OCI-LY3 (cell line): ENCODE results near the gene NUB1.

Experiments used
- H2AFZ ChIP-seq: fragments of 200-600, 300-600 bp; shearing (Covaris generic); 2 replicates; pipeline ENCODE4 v1.6.0; 2014; ENCODE audit warnings: antibody characterized with exemption, low read depth, low read length
- H3K27ac ChIP-seq: fragments of 200-600, 300-600 bp; sonication (generic); 2 replicates; pipeline ENCODE4 v1.5.1; 2014; ENCODE audit warnings: mild to moderate bottlenecking, low read length, moderate library complexity, mixed read lengths
- H3K27me3 ChIP-seq: fragments of 200-600, 300-600 bp; sonication (generic); 2 replicates; pipeline ENCODE4 v1.6.1; 2014; ENCODE audit warnings: low read depth, low read length, mixed read lengths
- H3K36me3 ChIP-seq: fragments of 200-600, 300-600 bp; sonication (generic); replicated peaks from 2 replicates; pipeline ENCODE3; 2014; ENCODE audit warnings: low read depth, low read length, mixed read lengths
- H3K4me1 ChIP-seq: fragments of 300-600, 200-600 bp; sonication (generic); 2 replicates; pipeline ENCODE4 v1.6.1; 2014; ENCODE audit warnings: low read length, mixed read lengths
- H3K4me2 ChIP-seq: fragments of 200-600, 300-600 bp; sonication (generic); 2 replicates; pipeline ENCODE4 v1.6.1; 2014; ENCODE audit warnings: low read length, mixed read lengths
- H3K4me3 ChIP-seq: fragments of 300-600, 200-600 bp; sonication (generic); 2 replicates; pipeline ENCODE4 v1.5.1; 2014; ENCODE audit warnings: antibody characterized with exemption, mild to moderate bottlenecking, low read length, moderate library complexity
- H3K79me2 ChIP-seq: fragments of 300-600, 200-600 bp; shearing (Covaris generic); 2 replicates; pipeline ENCODE4 v1.6.1; 2014; ENCODE audit warnings: mild to moderate bottlenecking, low read length, mixed read lengths
- H3K9ac ChIP-seq: fragments of 300-600, 200-600 bp; shearing (Covaris generic); 2 replicates; pipeline ENCODE4 v1.6.0; 2014; ENCODE audit warnings: mild to moderate bottlenecking, low read length, moderate library complexity
- H3K9me3 ChIP-seq: fragments of 200-600, 300-600 bp; shearing (Covaris generic); 2 replicates; pipeline ENCODE4 v1.6.1; 2014; ENCODE audit warnings: low read length, mixed read lengths; ENCODE audit not compliant: insufficient read depth
- H4K20me1 ChIP-seq: fragments of 200-600, 300-600 bp; sonication (generic); 2 replicates; pipeline ENCODE4 v1.6.1; 2016; ENCODE audit warnings: low read length, mixed read lengths; ENCODE audit not compliant: insufficient read depth
- EZH2phosphoT487 ChIP-seq: fragments of 200-600 bp; shearing (Covaris generic); IDR thresholded peaks from 2 replicates; pipeline ENCODE4 v1.6.1; 2018; ENCODE audit warnings: antibody characterized with exemption, mixed run types, low read depth
- TF ChIP-seq, protein P1 (sequence below): fragments of 200-600, 300-600 bp; sonication (generic); IDR thresholded peaks from 2 replicates; pipeline ENCODE4 v1.5.1; 2014; ENCODE audit warnings: antibody characterized with exemption, low read length, low read depth

The NUB1 gene

DNA sequence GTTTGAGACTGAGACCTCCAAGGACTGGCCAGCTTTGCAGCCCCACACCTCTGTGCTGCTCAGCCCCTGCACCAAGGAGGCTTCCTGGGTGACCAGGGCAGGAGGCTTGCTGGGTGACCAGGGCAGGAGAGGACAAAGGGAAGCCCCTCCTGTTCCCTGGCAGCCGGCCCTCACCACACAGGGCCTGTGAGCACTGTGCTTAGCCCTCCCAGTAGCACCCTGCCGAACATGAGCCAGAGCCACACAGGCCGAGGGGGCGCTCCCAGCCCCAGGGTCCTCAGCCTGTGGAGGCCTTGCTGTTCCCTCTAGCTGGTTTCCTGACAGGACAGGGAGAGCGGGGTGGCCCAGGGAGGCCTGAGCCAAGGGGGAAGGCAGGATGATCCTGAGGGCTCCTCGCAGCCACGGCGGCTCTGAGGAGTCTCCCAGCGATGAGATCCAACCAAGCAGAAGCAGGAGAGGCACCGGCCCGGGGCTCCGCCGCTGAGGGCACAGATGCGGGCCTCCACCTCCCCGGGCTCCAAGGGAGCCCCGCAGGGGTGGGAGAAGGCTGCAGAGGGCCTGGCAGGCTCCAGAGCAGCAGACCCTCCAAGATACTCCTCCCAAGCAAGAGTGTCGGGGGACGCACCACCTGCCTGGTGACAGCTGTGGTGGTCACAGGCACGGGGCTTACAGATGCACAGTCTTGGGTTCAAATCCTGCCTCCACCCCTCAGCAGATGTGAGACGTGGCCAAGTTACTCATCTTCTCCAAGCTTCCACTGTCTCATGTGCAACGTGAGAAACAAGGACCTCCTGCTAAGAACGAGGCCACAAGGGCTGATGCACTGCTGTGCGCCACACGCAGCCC lies 45.8 kb downstream of the NUB1 start:
- H2AFZ ChIP-seq, result no peak overlapping the region
- H3K4me3 ChIP-seq, result no peak overlapping the region
- H3K9me3 ChIP-seq, result no peaks in the 10 kb centered on the region
- H3K4me1 ChIP-seq, result no peaks in the 10 kb centered on the region
- no peaks in the 10 kb centered on the region for H3K79me2 ChIP-seq
- H3K36me3 ChIP-seq, result no peaks in the 10 kb centered on the region
- no peak overlapping the region for H3K4me2 ChIP-seq
- no peak overlapping the region for H3K27ac ChIP-seq
- H3K27me3 ChIP-seq, result peaks cover 39% of the 10 kb centered on the region
- TF ChIP-seq EZH2phosphoT487, result no peak
- TF ChIP-seq, protein P1, sequence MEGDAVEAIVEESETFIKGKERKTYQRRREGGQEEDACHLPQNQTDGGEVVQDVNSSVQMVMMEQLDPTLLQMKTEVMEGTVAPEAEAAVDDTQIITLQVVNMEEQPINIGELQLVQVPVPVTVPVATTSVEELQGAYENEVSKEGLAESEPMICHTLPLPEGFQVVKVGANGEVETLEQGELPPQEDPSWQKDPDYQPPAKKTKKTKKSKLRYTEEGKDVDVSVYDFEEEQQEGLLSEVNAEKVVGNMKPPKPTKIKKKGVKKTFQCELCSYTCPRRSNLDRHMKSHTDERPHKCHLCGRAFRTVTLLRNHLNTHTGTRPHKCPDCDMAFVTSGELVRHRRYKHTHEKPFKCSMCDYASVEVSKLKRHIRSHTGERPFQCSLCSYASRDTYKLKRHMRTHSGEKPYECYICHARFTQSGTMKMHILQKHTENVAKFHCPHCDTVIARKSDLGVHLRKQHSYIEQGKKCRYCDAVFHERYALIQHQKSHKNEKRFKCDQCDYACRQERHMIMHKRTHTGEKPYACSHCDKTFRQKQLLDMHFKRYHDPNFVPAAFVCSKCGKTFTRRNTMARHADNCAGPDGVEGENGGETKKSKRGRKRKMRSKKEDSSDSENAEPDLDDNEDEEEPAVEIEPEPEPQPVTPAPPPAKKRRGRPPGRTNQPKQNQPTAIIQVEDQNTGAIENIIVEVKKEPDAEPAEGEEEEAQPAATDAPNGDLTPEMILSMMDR, result no peak
- H4K20me1 ChIP-seq, result no peaks in the 10 kb centered on the region
- H3K9ac ChIP-seq, result no peak overlapping the region

DNA sequence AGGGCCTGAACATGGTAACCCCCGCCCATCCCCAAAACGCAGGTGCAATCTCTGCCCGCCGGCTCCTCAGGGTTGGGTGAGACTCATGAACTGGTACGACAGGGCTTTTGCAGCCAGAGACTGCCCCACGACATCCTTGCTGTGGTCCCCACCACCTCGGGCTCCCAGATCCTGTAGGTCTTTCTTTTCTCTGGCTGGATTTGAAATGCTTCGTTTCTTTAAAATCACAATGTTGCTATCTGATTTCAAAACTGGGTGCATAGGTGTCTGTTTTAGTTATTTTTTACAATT lies 46.3 kb downstream of the NUB1 start:
- H3K4me2 ChIP-seq, result no peak overlapping the region
- H3K36me3 ChIP-seq, result no peaks in the 10 kb centered on the region
- no peak for TF ChIP-seq EZH2phosphoT487
- H3K9ac ChIP-seq, result no peak overlapping the region
- H2AFZ ChIP-seq, result no peak overlapping the region
- H3K27ac ChIP-seq, result no peak overlapping the region
- H4K20me1 ChIP-seq, result no peaks in the 10 kb centered on the region
- H3K4me3 ChIP-seq, result no peak overlapping the region
- no peaks in the 10 kb centered on the region for H3K9me3 ChIP-seq
- H3K4me1 ChIP-seq, result no peaks in the 10 kb centered on the region
- H3K27me3 ChIP-seq, result peaks cover 36% of the 10 kb centered on the region
- no peaks in the 10 kb centered on the region for H3K79me2 ChIP-seq

DNA sequence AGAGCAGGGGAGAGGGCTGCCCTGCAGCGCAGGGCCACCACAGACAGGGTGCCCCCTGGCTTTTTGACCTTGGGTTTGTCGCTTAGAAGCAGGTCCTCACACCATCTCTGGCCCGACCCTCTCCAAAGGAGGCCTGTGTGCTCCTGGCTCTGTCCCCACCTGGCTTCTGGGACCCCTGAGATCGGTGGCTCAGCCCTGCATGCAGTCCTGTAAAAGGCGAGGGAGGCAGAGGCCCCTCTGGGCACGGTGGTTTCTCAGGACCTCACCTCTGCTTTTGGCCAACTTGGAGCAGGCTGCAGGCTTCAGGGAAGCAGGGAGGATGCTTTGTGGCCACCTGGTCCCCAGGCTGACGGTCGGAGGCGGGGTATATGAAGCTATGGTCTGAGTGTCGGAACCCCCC lies 46.8 kb downstream of the NUB1 start:
- Histone ChIP-seq H3K4me3 (no peak overlapping the region), H3K9ac (no peak overlapping the region), H3K27ac (no peak overlapping the region), H3K79me2 (no peaks in the 10 kb centered on the region), H3K36me3 (no peaks in the 10 kb centered on the region), H4K20me1 (no peaks in the 10 kb centered on the region), H3K27me3 (peaks cover 36% of the 10 kb centered on the region), H2AFZ (no peak overlapping the region), H3K4me1 (no peaks in the 10 kb centered on the region), H3K9me3 (no peaks in the 10 kb centered on the region), H3K4me2 (no peak overlapping the region)
- TF ChIP-seq, protein P1, result no peak
- TF ChIP-seq EZH2phosphoT487, result no peak

DNA sequence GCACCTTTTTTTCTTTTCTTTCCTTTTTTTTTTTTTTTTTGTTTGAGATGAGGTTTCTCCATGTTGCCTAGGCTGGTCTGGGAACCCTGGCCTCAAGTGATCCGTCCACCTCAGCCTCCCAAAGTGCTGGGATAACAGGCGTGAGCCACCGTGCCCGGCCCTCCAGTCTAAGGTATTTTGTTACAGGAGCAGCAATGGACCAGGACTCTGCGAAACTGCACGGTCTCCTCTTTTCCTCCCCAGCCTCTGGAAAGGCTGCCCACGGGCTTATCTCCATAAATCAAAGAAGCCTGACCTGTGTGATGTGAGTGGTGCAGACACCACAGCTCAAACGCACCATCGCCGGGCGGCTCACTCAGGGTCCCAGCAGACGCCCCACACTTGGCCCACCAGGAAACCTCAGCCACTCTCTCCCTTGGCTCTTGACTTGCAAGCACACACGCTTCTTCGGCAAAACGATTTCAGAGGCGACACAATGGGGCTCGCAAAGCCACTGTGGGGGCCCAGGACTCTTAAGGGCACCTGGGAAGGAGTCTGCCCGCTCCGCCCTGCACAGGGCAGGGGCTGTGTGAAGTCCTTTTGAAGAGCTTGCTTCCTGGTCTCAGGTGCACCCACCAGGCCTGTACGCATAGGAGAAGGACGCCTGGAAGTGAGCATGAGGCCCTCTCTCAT lies 47.6 kb downstream of the NUB1 start:
- Histone ChIP-seq H3K4me2 (no peak overlapping the region), H3K4me1 (no peaks in the 10 kb centered on the region), H4K20me1 (no peaks in the 10 kb centered on the region), H3K27me3 (peaks cover 29% of the 10 kb centered on the region), H2AFZ (no peak overlapping the region), H3K27ac (no peak overlapping the region), H3K9me3 (no peaks in the 10 kb centered on the region), H3K4me3 (no peak overlapping the region), H3K9ac (no peak overlapping the region), H3K36me3 (no peaks in the 10 kb centered on the region), H3K79me2 (no peaks in the 10 kb centered on the region)
- TF ChIP-seq, protein P1, result no peak
